Measurements from ENCODE around the gene NCKAP1. TPM values are rescaled to one million over a fixed set of nuclear protein-coding genes. Genes with fewer than 3 reads are reported as not detected.

NCKAP1 gene
- total and polyA plus RNA-seq, 3 experiments from 2014 or later, result 0.51 to 8.7 (median 6.2) TPM

DNA sequence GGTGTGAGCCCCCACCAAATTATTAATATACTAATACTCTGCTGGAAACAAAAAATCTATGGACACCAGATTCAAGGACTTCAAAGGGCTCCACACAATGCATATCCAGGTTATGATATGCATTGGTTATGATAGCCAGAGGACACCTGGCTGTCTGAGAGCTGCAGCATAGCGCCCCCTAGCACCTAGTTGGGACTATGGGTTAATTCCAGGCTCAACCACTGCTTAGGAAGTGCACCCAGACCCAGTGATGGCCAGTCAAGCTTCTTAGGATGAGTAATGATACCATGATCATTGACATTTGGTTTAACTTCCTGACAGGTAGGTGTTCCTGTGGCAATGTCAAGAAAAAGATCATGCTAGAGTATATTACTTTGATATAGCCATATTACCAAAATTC is 168.0 kb downstream of the NCKAP1 start:
- ChIA-PET CTCF (no interaction called here), POLR2A (no interaction called here)
- H3K4me3 ChIP-seq (ENCODE audit: low read length), result no peak overlapping the region
- H3K36me3 Mint-ChIP-seq, result no peaks in the 10 kb centered on the region
- no peaks in the 10 kb centered on the region for H3K36me3 ChIP-seq (ENCODE audit: insufficient read depth, low read length)
- peaks cover 24 to 72% of the 10 kb centered on the region in 2 donors for H3K27me3 Mint-ChIP-seq
- H3K27ac Mint-ChIP-seq, result no peak overlapping the region
- H3K4me1 ChIP-seq (ENCODE audit: insufficient read depth, low read length), result no peaks in the 10 kb centered on the region
- H3K27ac ChIP-seq (ENCODE audit: low read depth, low read length), result no peak overlapping the region
- no peak for DNase-seq
- peaks cover 20% of the 10 kb centered on the region for H3K27me3 ChIP-seq (ENCODE audit: insufficient read depth, low read length, poor library complexity, severe bottlenecking)
- no peak overlapping the region for H3K4me3 Mint-ChIP-seq
- H3K4me1 Mint-ChIP-seq, result peaks cover 14 to 30% (median 19%) of the 10 kb centered on the region in 3 donors
- H3K9me3 Mint-ChIP-seq, result peaks cover 2 to 10% (median 6%) of the 10 kb centered on the region in 5 donors
- no peaks in the 10 kb centered on the region for H3K9me3 ChIP-seq (ENCODE audit: low read length)

DNA sequence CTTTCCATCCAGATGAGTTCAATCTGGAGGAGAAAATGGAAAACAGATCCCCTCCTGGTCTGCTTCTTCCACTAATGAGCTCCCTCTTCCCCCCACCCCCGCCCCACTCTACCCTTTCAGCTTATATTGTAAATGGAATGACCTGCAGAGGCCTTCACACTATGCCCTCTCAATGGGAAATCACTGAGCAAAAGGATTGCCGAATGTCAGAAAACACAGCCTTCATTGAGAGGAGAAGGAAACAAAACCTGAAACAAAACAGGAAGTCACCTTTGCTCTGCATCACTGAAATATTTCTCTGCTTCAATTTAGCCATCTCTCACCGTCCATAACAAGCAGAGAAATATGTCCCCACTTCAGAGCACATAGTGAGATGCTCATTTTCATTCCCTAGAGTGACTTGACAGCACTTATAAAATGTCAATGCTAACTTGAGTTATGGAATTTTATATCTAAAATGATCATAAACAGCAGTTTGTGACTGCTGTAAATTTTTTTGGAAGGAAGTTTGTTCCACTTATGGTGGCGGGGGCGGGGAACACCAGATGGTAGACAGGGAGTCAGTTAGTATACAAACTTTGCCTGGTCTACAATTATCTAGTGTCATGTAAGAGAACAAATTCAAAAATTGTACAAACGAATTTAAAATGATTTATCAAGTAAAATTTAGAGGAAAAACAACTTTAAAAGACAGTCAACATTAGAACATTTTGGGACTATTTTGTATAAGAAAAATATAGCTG is 170.0 kb downstream of the NCKAP1 start:
- Histone ChIP-seq H3K9me3 (ENCODE audit: low read length) (no peaks in the 10 kb centered on the region), H3K4me3 (ENCODE audit: low read length) (no peak overlapping the region), H3K4me1 (ENCODE audit: insufficient read depth, low read length) (no peaks in the 10 kb centered on the region), H3K27ac (ENCODE audit: low read depth, low read length) (no peak overlapping the region), H3K27me3 (ENCODE audit: insufficient read depth, low read length, poor library complexity, severe bottlenecking) (peaks cover 20% of the 10 kb centered on the region), H3K36me3 (ENCODE audit: insufficient read depth, low read length) (no peaks in the 10 kb centered on the region)
- peaks cover 14 to 34% (median 19%) of the 10 kb centered on the region in 3 donors for H3K4me1 Mint-ChIP-seq
- POLR2A ChIA-PET, result no interaction called here
- H3K36me3 Mint-ChIP-seq, result no peaks in the 10 kb centered on the region
- H3K4me3 Mint-ChIP-seq, result no peak overlapping the region
- H3K9me3 Mint-ChIP-seq, result peaks cover 0 to 3% (median under 1%) of the 10 kb centered on the region in 5 donors
- no peak overlapping the region for H3K27ac Mint-ChIP-seq
- no peak for DNase-seq
- CTCF ChIA-PET, result interaction anchor here (1.5 kb wide), 1 partner anchor 8 kb away, joined by 4 read pairs; no protein-coding TSS in a partner anchor
- peaks cover 30 to 87% of the 10 kb centered on the region in 2 donors for H3K27me3 Mint-ChIP-seq

DNA sequence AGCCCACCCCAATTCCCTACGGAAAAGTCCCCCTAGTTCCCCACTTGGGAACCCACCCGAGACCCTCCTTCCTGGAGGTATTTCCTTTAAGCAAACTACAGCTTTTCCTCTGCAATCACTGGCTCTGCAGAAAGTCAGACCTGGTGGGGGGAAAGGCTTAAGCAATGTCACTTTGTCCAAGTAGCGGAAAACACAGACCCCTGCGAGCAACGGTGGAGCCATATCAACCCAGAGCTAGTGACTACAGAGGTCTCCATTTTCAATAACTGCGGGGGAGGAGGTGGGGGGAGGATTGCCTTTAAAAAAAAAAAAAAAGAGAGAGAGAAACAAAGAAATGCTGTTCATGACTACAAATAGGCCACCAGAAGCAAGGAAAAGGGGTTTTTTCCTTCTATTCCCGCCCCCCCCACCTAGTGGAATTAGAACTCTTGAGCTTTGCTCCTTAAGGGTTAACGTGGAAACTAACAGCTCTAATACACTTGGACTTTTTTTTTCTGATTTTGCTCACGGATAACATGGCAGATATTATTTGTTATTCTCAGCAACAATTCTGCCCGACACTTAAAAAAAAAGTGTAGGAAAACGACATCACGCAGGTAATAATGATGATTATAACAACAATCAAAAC is 170.7 kb downstream of the NCKAP1 start:
- peaks cover 14 to 34% (median 19%) of the 10 kb centered on the region in 3 donors for H3K4me1 Mint-ChIP-seq
- H3K36me3 Mint-ChIP-seq, result no peaks in the 10 kb centered on the region
- no peaks in the 10 kb centered on the region for H3K9me3 ChIP-seq (ENCODE audit: low read length)
- H3K9me3 Mint-ChIP-seq, result no peaks in the 10 kb centered on the region
- H3K36me3 ChIP-seq (ENCODE audit: insufficient read depth, low read length), result no peaks in the 10 kb centered on the region
- no peak overlapping the region for H3K27ac Mint-ChIP-seq
- H3K27me3 Mint-ChIP-seq, result peaks cover 29 to 86% of the 10 kb centered on the region in 2 donors
- POLR2A ChIA-PET, result no interaction called here
- H3K27ac ChIP-seq (ENCODE audit: low read depth, low read length), result no peak overlapping the region
- peaks cover 20% of the 10 kb centered on the region for H3K27me3 ChIP-seq (ENCODE audit: insufficient read depth, low read length, poor library complexity, severe bottlenecking)
- CTCF ChIA-PET, result interaction anchor here (1.5 kb wide), 1 partner anchor 9 kb away, joined by 4 read pairs; no protein-coding TSS in a partner anchor
- DNase-seq, result no peak
- no peaks in the 10 kb centered on the region for H3K4me1 ChIP-seq (ENCODE audit: insufficient read depth, low read length)
- no peak overlapping the region for H3K4me3 ChIP-seq (ENCODE audit: low read length)
- peak overlapping the region in 3 of 7 donors; percentile 6 to 16 (median 11) for H3K4me3 Mint-ChIP-seq

DNA sequence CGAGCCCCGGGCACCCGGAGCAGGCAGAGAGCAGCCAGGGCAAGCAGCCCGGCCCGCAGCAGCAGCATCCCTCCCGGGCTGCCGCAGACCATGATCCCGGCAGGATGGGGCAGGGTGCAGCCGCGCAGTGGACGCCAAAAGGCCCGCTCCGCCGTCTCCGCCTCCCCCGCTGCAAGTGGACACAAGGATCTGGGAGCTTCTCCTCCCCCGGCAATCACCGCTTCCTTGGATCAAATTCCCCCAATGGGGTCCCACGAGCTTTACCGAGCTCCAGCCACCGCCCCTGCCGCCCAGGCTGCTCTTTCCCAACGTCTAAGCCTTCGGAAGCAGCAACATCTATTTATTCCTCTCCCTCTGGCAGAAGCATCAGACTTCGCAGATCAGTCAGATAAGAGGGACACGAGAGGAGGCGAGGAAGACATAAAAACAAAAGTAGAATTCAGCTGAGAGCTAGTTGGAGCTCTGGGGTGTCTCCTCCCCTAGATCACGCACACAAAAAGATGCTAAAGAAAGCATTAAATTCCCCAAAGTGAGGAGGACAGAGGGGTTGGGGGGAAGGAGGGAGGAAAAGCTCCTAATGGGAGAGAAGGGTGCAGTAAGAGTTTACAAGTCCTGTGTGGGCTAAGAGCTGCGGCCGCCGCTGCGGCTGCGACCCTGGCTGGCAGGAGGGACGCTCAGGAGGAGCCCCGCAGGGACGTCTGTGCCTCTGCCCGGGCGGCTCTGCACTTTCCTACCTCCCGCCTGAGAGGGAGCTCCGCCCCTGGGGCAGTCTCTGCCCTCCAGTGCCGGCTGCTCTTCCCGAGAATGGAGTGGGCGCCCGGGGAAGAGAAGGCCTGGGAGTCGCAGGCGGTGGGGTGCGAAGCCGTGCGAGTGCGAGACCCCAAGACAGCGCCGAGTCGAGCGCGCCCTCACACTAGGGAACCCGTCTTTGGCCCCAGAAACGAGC is 171.5 kb downstream of the NCKAP1 start, which contains the start of gene FRZB:
Gene FRZB (minus strand): TSS at position 177 of the 946 bp plus-strand sequence. CDS start 85 bp downstream, at position 92.
- Mint-ChIP-seq H3K9me3 (no peaks in the 10 kb centered on the region), H3K4me1 (peaks cover 14 to 34% (median 19%) of the 10 kb centered on the region in 3 donors), H3K36me3 (no peaks in the 10 kb centered on the region), H3K27ac (peak within 1 kb of the TSS in 1 of 8 donors; percentile 41), H3K4me3 (peak within 1 kb of the TSS; percentile 1 to 91 (median 77)), H3K27me3 (peaks cover 29 to 85% of the 10 kb centered on the region in 2 donors)
- Histone ChIP-seq H3K4me3 (ENCODE audit: low read length) (peak within 1 kb of the TSS; percentile 32), H3K4me1 (ENCODE audit: insufficient read depth, low read length) (no peaks in the 10 kb centered on the region), H3K9me3 (ENCODE audit: low read length) (no peaks in the 10 kb centered on the region), H3K27me3 (ENCODE audit: insufficient read depth, low read length, poor library complexity, severe bottlenecking) (peaks cover 20% of the 10 kb centered on the region), H3K27ac (ENCODE audit: low read depth, low read length) (no peak within 1 kb of the TSS), H3K36me3 (ENCODE audit: insufficient read depth, low read length) (no peaks in the 10 kb centered on the region)
- ChIA-PET CTCF (interaction anchor here (1.5 kb wide), 1 partner anchor 10 kb away, joined by 4 read pairs; no protein-coding TSS in a partner anchor), POLR2A (no interaction called here)
- DNase-seq, result no peak

DNA sequence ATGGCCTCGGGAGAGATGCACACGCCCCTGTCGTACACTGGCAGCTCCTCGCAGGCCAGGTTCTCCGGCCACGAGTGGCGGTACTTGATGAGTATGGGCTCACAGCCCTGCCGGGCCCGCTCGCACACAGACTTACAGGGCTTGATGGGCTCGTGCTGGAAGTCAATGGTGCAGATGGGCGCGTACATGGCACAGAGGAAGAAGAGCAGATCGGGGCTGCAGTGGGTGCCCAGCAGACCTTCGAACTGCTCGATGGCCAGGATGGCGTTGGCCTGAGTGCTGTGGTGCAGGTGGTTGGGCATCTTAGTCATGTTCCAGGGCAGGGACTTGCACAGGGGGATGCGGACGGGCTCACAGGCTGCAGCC is 172.2 kb downstream of the NCKAP1 start:
- Histone ChIP-seq H3K27ac (ENCODE audit: low read depth, low read length) (no peak overlapping the region), H3K4me3 (ENCODE audit: low read length) (no peak overlapping the region), H3K4me1 (ENCODE audit: insufficient read depth, low read length) (no peaks in the 10 kb centered on the region), H3K36me3 (ENCODE audit: insufficient read depth, low read length) (no peaks in the 10 kb centered on the region), H3K9me3 (ENCODE audit: low read length) (no peaks in the 10 kb centered on the region), H3K27me3 (ENCODE audit: insufficient read depth, low read length, poor library complexity, severe bottlenecking) (peaks cover 20% of the 10 kb centered on the region)
- Mint-ChIP-seq H3K4me3 (peak overlapping the region in 5 of 7 donors; percentile 1 to 82 (median 47)), H3K4me1 (peaks cover 14 to 34% (median 19%) of the 10 kb centered on the region in 3 donors), H3K36me3 (no peaks in the 10 kb centered on the region), H3K27me3 (peaks cover 29 to 84% of the 10 kb centered on the region in 2 donors), H3K9me3 (no peaks in the 10 kb centered on the region), H3K27ac (no peak overlapping the region)
- no peak for DNase-seq
- CTCF ChIA-PET, result no interaction called here
- POLR2A ChIA-PET, result no interaction called here

DNA sequence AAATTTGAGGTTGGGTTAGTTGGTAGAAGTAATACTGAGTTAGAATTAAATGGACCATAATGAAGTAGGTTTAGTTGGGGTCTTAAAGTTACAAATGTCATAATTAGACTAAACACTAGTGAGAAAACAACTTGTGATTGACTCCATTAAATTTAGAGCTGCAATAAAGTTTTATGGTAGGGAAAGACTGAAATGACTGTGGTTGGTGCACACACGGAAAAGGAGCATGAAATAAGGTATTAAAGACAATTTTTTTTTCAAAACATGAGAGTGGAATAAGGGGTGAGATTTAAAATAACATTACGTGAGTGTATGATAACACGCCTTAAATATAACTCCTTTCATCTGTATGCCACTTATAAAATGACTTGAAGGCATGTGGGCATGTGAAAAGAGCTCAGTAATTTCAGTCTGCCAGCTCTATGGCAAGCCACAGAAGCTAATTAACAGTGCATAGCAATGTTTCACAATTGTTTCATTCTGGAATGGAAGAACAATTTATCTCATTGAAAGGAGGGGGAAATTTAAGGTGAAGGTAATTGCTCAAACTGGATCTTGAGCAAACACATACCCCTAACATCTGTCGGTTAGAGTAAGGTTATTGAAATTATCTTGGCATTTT is 173.2 kb downstream of the NCKAP1 start:
- no peaks in the 10 kb centered on the region for H3K4me1 ChIP-seq (ENCODE audit: insufficient read depth, low read length)
- Mint-ChIP-seq H3K9me3 (no peaks in the 10 kb centered on the region), H3K36me3 (no peaks in the 10 kb centered on the region), H3K4me3 (no peak overlapping the region), H3K4me1 (peaks cover 14 to 34% (median 19%) of the 10 kb centered on the region in 3 donors), H3K27ac (no peak overlapping the region), H3K27me3 (peaks cover 31 to 77% of the 10 kb centered on the region in 2 donors)
- peaks cover 16% of the 10 kb centered on the region for H3K27me3 ChIP-seq (ENCODE audit: insufficient read depth, low read length, poor library complexity, severe bottlenecking)
- CTCF ChIA-PET, result no interaction called here
- POLR2A ChIA-PET, result no interaction called here
- no peak overlapping the region for H3K27ac ChIP-seq (ENCODE audit: low read depth, low read length)
- no peaks in the 10 kb centered on the region for H3K9me3 ChIP-seq (ENCODE audit: low read length)
- H3K4me3 ChIP-seq (ENCODE audit: low read length), result no peak overlapping the region
- H3K36me3 ChIP-seq (ENCODE audit: insufficient read depth, low read length), result no peaks in the 10 kb centered on the region
- no peak for DNase-seq

DNA sequence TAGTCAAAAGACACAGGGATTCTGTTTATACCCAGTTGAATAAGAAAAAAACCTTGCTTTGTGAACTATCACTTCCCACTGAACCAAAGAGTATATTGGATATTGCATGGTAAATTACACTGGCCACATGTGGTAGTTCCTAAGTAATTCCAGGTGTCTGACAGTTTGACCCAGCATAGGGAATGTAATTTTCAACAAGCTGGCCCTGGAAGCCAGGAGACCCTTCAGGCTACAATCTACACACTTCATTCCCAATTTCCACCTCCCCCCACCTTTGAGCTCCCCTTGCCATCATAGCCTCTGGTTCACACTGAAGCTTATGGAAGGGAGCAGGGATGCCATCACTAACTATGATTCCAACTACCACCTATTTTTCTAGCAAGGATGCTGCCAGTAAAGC is 174.6 kb downstream of the NCKAP1 start:
- Histone ChIP-seq H3K27me3 (ENCODE audit: insufficient read depth, low read length, poor library complexity, severe bottlenecking) (peaks cover 16% of the 10 kb centered on the region), H3K36me3 (ENCODE audit: insufficient read depth, low read length) (no peaks in the 10 kb centered on the region), H3K4me1 (ENCODE audit: insufficient read depth, low read length) (no peaks in the 10 kb centered on the region), H3K4me3 (ENCODE audit: low read length) (no peak overlapping the region), H3K9me3 (ENCODE audit: low read length) (no peaks in the 10 kb centered on the region), H3K27ac (ENCODE audit: low read depth, low read length) (no peak overlapping the region)
- Mint-ChIP-seq H3K4me3 (no peak overlapping the region), H3K27ac (no peak overlapping the region), H3K27me3 (peaks cover 27 to 67% of the 10 kb centered on the region in 2 donors), H3K36me3 (no peaks in the 10 kb centered on the region), H3K4me1 (peaks cover 14 to 34% (median 19%) of the 10 kb centered on the region in 3 donors), H3K9me3 (no peaks in the 10 kb centered on the region)
- ChIA-PET POLR2A (no interaction called here), CTCF (no interaction called here)
- no peak for DNase-seq
